A549 (cell line): Measurements from ENCODE around the gene CTBP2.

Experiments
- CTCF ChIP-seq: fragments of >200 bp; sonication (Bioruptor Twin); formaldehyde crosslinking; IDR thresholded peaks from 3 replicates; pipeline ENCODE4 v1.5.1; 2016
- PHF8 ChIP-seq: fragments of 200-600 bp; sonication (generic); IDR thresholded peaks from 2 replicates; pipeline ENCODE4 v1.6.1; 2016; ENCODE audit warnings: low read depth, mild to moderate bottlenecking, antibody characterized with exemption, moderate library complexity, borderline replicate concordance
- RCOR1 ChIP-seq: fragments of 150-350 bp; IDR thresholded peaks from 2 replicates; pipeline ENCODE4 v1.6.1; 2014; ENCODE audit warnings: antibody characterized with exemption, low read length, low read depth

- TF ChIP-seq PHF8 (no peak), RCOR1 (no peak), CTCF (no peak)
Observed at GRCh38 chr10:125130916-125131315, 29.4 kb downstream of the CTBP2 start.
